MM.1S (cell line): Measurements from ENCODE around the gene STAT6.
"Not testable (repeated sequence)": the region's sequence is repeated elsewhere in the genome, so short reads cannot be mapped to it uniquely, and the experiment has no call there.

Source experiments
- DNase-seq: peaks from one replicate; pipeline ENCODE4 v3.0.0-alpha.2; 2015
- H2AFZ ChIP-seq: fragments of 300-600 bp; sonication (generic); 2 replicates; pipeline ENCODE4 v1.6.0; 2016; ENCODE audit warnings: antibody characterized with exemption, low read length
- H3F3A ChIP-seq: fragments of 300-600 bp; sonication (generic); 2 replicates; pipeline ENCODE4 v1.6.1; 2016; ENCODE audit warnings: mild to moderate bottlenecking, antibody characterized with exemption, low read length, moderate library complexity, mixed read lengths; ENCODE audit not compliant: insufficient read depth
- H3K27ac ChIP-seq: fragments of 300-600 bp; sonication (generic); 2 replicates; pipeline ENCODE4 v1.5.1; 2016; ENCODE audit warnings: mild to moderate bottlenecking, low read length
- H3K27me3 ChIP-seq: fragments of 300-600 bp; sonication (generic); replicated peaks from 2 replicates; pipeline ENCODE4 v1.6.0; 2016; ENCODE audit warnings: low read length; ENCODE audit not compliant: insufficient read depth
- H3K36me3 ChIP-seq: fragments of 300-600 bp; sonication (generic); replicated peaks from 2 replicates; pipeline ENCODE4 v1.6.1; 2016; ENCODE audit warnings: mild to moderate bottlenecking, low read length, mixed read lengths; ENCODE audit not compliant: insufficient read depth
- H3K4me1 ChIP-seq: fragments of 300-600 bp; sonication (generic); 2 replicates; pipeline ENCODE4 v1.6.1; 2016; ENCODE audit warnings: low read length, mixed read lengths
- H3K4me2 ChIP-seq: fragments of 300-600 bp; sonication (generic); 2 replicates; pipeline ENCODE4 v1.6.0; 2016; ENCODE audit warnings: low read depth, low read length
- H3K4me3 ChIP-seq: fragments of 300-600 bp; sonication (generic); 2 replicates; pipeline ENCODE4 v1.5.1; 2016; ENCODE audit warnings: low read length, mixed read lengths
- H3K79me2 ChIP-seq: fragments of 300-600 bp; sonication (generic); 2 replicates; pipeline ENCODE4 v1.6.1; 2016; ENCODE audit warnings: mixed run types, low read length, mixed read lengths
- H3K9ac ChIP-seq: fragments of 300-600 bp; sonication (generic); 2 replicates; pipeline ENCODE4 v1.6.1; 2016; ENCODE audit warnings: low read length, mixed read lengths
- H3K9me2 ChIP-seq: fragments of 300-600 bp; sonication (generic); replicated peaks from 2 replicates; pipeline ENCODE4 v1.6.1; 2016; ENCODE audit warnings: mild to moderate bottlenecking, low read length, mixed read lengths; ENCODE audit not compliant: insufficient read depth
- H3K9me3 ChIP-seq: fragments of 300-600 bp; sonication (generic); replicated peaks from 2 replicates; pipeline ENCODE4 v1.6.1; 2016; ENCODE audit warnings: mild to moderate bottlenecking, low read length, mixed read lengths; ENCODE audit not compliant: insufficient read depth
- H4K20me1 ChIP-seq: fragments of 300-600 bp; sonication (generic); 2 replicates; pipeline ENCODE4 v1.6.1; 2016; ENCODE audit warnings: mild to moderate bottlenecking, low read length, moderate library complexity, mixed read lengths; ENCODE audit not compliant: insufficient read depth
- EZH2 ChIP-seq: fragments of 300-600 bp; sonication (generic); optimal IDR thresholded peaks from 2 replicates; pipeline ENCODE3; 2017; ENCODE audit warnings: low read depth, mild to moderate bottlenecking, antibody characterized with exemption, low read length, mixed read lengths
- EZH2phosphoT487 ChIP-seq: fragments of 300-600 bp; sonication (generic); IDR thresholded peaks from 2 replicates; pipeline ENCODE4 v1.6.1; 2018; ENCODE audit warnings: antibody characterized with exemption, low read length
- TF ChIP-seq, protein P1 (sequence below): fragments of 300-600 bp; sonication (generic); IDR thresholded peaks from 2 replicates; pipeline ENCODE4 v1.5.1; 2016; ENCODE audit warnings: antibody characterized with exemption, low read length, mixed read lengths

Gene STAT6

GRCh38 chr12:57079821-57080220 is 31.3 kb downstream of the STAT6 start:
- H2AFZ ChIP-seq, result peak overlapping the region; percentile 72; the same call in 1 of the 2 replicates
- no peak overlapping the region for H3K9ac ChIP-seq
- peak overlapping the region; percentile 59; the same call in 1 of the 2 replicates for H3K4me3 ChIP-seq
- no peak for DNase-seq
- no peaks in the 10 kb centered on the region for H3K27me3 ChIP-seq
- peaks cover 6% of the 10 kb centered on the region; the same call in 1 of the 2 replicates for H3F3A ChIP-seq
- TF ChIP-seq EZH2, result no peak
- TF ChIP-seq, protein P1, sequence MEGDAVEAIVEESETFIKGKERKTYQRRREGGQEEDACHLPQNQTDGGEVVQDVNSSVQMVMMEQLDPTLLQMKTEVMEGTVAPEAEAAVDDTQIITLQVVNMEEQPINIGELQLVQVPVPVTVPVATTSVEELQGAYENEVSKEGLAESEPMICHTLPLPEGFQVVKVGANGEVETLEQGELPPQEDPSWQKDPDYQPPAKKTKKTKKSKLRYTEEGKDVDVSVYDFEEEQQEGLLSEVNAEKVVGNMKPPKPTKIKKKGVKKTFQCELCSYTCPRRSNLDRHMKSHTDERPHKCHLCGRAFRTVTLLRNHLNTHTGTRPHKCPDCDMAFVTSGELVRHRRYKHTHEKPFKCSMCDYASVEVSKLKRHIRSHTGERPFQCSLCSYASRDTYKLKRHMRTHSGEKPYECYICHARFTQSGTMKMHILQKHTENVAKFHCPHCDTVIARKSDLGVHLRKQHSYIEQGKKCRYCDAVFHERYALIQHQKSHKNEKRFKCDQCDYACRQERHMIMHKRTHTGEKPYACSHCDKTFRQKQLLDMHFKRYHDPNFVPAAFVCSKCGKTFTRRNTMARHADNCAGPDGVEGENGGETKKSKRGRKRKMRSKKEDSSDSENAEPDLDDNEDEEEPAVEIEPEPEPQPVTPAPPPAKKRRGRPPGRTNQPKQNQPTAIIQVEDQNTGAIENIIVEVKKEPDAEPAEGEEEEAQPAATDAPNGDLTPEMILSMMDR, result no peak
- TF ChIP-seq EZH2phosphoT487, result no peak
- no peaks in the 10 kb centered on the region for H3K9me3 ChIP-seq
- H3K9me2 ChIP-seq, result no peaks in the 10 kb centered on the region
- H3K79me2 ChIP-seq, result peaks cover 27% of the 10 kb centered on the region
- peak overlapping the region; percentile 79; the same call in 1 of the 2 replicates for H3K4me2 ChIP-seq
- no peak overlapping the region; the same call in 1 of the 2 replicates for H3K27ac ChIP-seq
- no peaks in the 10 kb centered on the region for H3K36me3 ChIP-seq
- peaks cover 8% of the 10 kb centered on the region for H3K4me1 ChIP-seq
- H4K20me1 ChIP-seq, result no peaks in the 10 kb centered on the region

DNA sequence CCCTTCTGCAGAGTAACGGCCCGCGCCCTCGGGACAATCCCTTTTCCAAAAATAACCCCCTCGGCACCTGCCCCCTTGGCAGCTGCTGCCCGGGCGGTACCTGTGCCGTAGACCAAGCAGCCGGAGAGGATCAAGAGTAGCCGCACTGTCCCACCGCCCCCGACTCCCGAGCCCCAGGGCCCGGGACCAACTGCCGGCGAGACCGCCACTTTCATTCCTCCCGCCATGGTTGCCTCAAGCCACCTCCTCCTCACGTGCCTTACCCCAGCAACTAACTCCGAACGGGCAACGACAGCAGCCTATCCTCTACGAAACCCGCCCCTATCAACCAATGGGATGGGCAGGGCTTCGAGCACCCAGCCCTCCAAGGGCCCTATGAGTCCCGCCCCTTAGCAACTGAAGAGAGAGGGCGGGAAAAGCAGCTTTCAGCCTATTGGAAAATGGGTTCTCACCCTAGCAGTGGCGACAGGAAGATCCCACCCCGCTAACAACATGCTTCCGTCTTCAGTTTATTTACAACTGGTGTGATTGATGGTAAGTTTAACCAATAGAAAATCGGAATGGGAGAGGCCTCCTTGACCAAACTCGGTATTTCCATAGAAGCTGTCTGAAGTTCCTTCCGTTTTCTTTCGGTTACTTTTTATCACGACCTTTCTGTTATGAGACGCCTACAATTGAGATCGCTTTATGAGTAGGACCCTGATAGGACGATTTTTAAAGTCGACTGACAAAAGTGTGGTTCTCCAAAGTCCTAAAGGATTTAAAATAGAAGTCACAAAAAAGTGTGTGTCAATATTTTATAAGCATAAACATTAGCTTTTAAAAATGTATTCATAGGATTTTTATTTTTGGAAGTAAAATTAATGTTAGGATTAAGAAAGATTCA is 32.4 kb downstream of the STAT6 start, which contains the start of gene NEMP1:
Gene NEMP1 (minus strand): TSS at position 273 of the 886 bp plus-strand sequence. CDS start 46 bp downstream, at position 227.
- H3K4me1 ChIP-seq, result peaks cover 8% of the 10 kb centered on the region
- H3K79me2 ChIP-seq, result peaks cover 36% of the 10 kb centered on the region
- H3K27me3 ChIP-seq, result no peaks in the 10 kb centered on the region
- H3K9ac ChIP-seq, result peak within 1 kb of the TSS; percentile 88
- no peaks in the 10 kb centered on the region for H3K9me2 ChIP-seq
- TF ChIP-seq, protein P1, result no peak
- TF ChIP-seq EZH2, result no peak
- no peak for TF ChIP-seq EZH2phosphoT487
- peak within 1 kb of the TSS; percentile 79 for H3K4me2 ChIP-seq
- no peaks in the 10 kb centered on the region for H3K36me3 ChIP-seq
- no peaks in the 10 kb centered on the region for H3K9me3 ChIP-seq
- H3F3A ChIP-seq, result peaks cover 6% of the 10 kb centered on the region; the same call in 1 of the 2 replicates
- H2AFZ ChIP-seq, result peak within 1 kb of the TSS; percentile 78
- H3K27ac ChIP-seq, result peak within 1 kb of the TSS; percentile 80
- peak; percentile 100 for DNase-seq
- H4K20me1 ChIP-seq, result no peaks in the 10 kb centered on the region
- peak within 1 kb of the TSS; percentile 89 for H3K4me3 ChIP-seq

- not testable (repeated sequence) for H3K36me3 ChIP-seq
These were observed 37.4 kb downstream of the STAT6 start for GRCh38 chr12:57073566-57074450.

More at GRCh38 chr12:57073566-57074450, 37.4 kb downstream of the STAT6 start:
- not testable (repeated sequence) for H2AFZ ChIP-seq, H3K27ac ChIP-seq, H3F3A ChIP-seq, H4K20me1 ChIP-seq, DNase-seq, H3K4me3 ChIP-seq, H3K9ac ChIP-seq, H3K9me3 ChIP-seq, H3K9me2 ChIP-seq, H3K4me2 ChIP-seq, H3K27me3 ChIP-seq, H3K4me1 ChIP-seq
- peaks cover 50% of the 10 kb centered on the region for H3K79me2 ChIP-seq
